ENCODE results near the gene PTPRM.
"Not testable (repeated sequence)": the region's sequence is repeated elsewhere in the genome, so short reads cannot be mapped to it uniquely, and the experiment has no call there.

The PTPRM gene

GRCh38 chr18:7729868-7730267, 162.8 kb downstream of the PTPRM start:
- no peak for DNase-seq

GRCh38 chr18:7730682-7731081, 163.6 kb downstream of the PTPRM start:
- DNase-seq = no peak

DNA sequence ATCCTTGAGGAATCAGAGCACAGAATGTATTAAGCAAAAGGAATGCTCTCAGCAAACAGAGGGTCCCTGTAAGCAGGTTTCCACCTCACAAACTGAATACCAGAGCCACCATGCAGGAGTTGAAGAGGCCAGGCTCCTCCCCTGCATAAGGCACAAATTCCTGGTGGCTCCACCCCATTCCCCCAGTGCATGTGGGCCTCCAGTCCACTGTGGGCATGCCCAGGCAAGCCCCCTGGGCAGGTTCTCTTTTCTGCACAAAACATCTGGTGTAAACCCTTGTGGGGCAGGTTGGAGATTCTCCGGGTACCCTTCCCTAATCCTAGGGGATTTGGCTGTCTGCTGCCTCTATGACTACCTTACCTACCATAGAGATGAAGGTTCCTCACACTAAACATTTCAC, 166.5 kb downstream of the PTPRM start:
- DNase-seq = no peak

GRCh38 chr18:7735196-7735595, 168.1 kb downstream of the PTPRM start:
- DNase-seq = no peak

DNA sequence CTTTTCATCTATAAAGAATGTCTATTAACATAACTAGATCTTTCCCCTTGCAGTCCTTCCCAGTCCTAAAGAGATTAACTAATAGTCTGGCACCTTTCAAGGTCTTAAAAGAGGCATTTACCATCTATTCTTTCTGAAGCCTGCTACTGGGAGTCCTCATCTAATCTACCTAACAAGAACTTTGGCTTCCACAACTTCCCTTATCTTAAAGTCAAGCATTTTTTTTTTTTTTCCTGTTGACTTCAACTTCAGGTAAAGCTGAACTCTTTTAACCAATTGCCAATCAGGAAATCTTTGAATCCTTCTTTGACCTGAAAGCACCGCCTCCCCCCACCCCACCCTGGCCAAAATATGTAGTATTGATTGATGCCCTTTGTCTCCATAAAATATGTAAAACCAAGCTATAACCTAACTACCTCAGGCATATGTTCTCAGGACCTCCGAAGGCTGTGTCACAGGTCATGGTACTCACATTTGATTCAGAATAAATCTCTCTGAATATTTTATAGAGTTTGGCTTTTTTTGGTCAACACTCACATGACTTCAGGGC, 168.6 kb downstream of the PTPRM start:
- DNase-seq = no peak

GRCh38 chr18:7736526-7736925, 169.4 kb downstream of the PTPRM start:
- DNase-seq = not testable (repeated sequence)

DNA sequence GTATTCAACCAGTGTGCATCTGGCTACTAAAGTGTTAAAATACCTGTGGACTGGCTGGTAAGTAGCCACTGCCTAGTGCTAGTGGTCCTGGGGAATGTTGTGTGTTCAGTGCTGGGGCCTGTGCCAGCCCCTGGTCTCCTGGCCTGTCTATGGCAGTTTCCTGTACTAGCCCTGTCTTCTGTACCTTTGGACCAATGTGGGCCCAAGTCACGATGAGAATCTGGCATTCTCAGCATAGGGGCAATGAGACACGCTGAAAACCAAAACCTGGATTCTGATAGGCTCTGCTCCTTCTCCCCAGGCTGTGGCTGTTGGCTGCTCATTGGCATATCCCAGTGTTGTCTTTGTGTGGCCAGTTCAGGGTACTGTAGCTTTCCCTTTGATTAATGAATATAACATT, 170.4 kb downstream of the PTPRM start:
- DNase-seq = no peak

DNA sequence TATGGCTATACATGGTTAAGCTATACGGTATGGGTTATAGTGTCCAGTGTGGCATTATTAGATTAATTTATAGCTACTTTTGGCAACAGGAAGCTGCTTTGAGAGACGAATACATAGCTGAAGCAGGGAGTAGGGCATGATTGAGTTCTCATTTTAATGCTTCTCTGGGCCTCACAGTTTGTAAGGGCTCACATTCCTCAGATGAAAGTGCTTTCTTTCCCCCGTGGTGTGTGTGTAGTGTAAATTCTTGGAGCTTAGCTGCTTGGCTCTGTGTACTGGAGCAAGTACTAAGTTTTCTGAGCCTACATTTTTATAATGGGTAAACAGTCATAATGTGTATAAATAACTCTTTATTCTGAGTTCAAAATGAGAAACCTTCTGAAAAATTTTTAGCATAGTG, 173.7 kb downstream of the PTPRM start:
- DNase-seq = no peak

DNA sequence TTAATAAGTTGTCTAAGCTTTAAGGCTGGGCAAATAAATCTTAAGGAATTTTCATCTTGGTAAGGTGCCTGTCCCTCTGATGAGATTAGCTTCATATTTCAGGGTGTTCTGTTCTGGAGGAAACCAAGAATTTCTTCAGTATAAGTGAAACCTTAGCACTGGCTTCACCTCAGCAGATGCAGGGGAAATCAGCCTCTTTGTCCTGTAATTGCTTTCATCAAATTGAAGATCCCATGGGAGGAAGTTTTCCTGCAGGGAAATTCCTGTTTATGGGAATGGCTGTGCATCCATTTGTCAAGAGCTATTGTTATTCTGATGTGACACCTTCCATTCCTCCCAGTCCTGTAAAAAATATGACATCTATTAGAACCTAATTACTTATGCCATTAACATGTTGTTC, 174.5 kb downstream of the PTPRM start:
- DNase-seq = no peak

DNA sequence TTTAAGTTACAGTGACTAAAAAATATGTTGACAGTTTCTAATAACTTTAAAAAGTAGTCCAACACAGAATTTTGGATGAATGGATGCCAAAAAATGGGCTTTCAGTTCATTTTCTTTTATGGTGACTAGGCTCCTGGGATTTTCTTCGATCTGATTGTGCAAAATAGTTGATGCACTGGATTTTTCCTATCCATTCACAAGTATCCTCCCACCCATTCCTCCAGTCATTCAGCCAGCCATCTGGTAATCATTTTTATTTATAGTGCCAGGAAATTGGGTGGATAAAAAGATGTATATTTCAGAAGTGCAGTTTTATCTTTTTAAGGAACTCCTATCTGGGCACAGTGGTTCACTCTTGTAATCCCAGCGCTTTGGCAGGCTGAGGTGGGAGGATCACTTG, 175.1 kb downstream of the PTPRM start:
- DNase-seq = no peak

DNA sequence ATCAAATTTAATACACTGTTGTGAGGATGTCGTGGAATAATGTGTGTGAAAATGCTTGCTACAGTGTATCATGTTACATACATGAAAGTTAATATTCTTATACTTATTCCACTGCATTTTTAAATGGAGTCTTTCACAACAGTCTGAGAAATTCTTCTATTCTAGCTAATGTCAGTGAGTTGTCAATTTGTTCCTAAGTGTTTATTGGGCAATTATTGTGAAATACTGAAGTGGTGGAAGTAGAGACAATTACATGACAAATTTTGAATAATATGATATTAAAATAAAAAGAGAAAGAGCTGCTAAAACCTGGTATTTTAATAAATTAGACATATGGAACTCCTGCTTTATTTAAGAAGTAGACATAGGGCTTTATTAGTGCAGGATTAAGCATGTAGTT, 176.1 kb downstream of the PTPRM start:
- no peak for DNase-seq

GRCh38 chr18:7746106-7746505, 179.0 kb downstream of the PTPRM start:
- DNase-seq = no peak

GRCh38 chr18:7748251-7749007, 181.3 kb downstream of the PTPRM start:
- DNase-seq = no peak

GRCh38 chr18:7749008-7749405, 181.9 kb downstream of the PTPRM start:
- DNase-seq = no peak

DNA sequence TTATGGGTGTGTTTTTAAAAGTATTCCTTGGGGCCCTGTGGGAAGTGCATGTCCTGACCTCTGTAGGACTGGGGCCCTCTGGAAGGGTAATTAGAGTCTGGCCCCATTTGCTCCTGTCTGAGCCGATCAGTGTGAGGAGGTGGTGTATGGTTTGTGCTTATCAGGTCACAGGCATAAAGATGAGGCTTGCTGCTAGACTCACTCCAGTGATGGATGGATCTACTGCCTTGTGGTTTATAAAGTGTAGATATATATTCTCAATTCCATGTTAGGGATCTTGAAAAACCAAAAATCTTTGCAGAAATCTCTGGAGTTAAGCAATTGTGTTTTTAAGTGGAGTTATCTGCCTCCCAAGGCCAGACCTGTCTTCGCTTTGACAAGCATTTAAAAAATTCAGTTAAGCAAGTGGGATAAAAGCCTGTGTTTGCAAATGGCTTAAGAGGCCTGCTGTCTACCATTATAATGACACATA, 182.4 kb downstream of the PTPRM start:
- no peak for DNase-seq

GRCh38 chr18:7750095-7750663, 183.1 kb downstream of the PTPRM start:
- DNase-seq = no peak

DNA sequence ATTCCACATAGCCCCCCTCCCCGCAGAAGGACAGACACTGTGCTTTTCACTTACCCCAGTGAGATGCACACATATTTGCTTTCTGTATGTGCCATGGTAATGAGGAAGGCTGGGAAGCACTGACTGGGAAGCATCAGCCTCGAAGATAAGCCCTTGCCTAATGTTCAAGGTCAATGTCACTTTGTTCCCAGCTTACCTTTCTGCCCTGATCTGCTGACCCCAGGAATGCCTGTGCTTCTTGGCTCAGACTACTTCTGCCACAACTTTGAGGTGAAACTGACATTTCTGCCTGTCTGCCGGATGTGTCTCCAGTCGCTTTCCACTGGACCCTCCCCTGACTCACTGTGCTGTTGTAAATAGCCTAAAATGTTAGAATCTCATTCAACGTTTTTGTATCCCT, 183.8 kb downstream of the PTPRM start:
- no peak for DNase-seq

GRCh38 chr18:7754258-7754657, 187.1 kb downstream of the PTPRM start:
- no peak for DNase-seq

DNA sequence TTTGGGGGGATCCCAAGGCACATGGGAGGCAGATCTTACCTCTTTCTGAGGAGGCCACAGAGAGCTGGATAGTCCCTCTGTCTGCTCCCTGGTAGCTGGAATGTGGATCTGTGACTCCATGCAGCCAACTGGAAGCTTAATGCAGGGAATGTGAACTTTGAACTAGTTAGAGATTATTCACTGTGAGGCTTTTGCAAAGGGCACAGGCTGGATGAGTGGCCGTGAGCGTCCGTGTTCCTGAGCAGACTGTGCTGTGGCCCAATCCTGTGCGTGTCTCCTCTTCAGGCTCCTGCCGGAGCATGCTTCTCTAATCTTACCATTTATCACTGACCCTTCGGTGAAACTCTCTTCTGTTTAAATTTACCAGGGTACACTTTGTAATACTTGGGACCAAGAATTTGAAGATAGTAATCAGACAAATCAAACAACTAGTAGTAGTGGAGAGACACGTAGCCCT, 187.6 kb downstream of the PTPRM start:
- DNase-seq = no peak

DNA sequence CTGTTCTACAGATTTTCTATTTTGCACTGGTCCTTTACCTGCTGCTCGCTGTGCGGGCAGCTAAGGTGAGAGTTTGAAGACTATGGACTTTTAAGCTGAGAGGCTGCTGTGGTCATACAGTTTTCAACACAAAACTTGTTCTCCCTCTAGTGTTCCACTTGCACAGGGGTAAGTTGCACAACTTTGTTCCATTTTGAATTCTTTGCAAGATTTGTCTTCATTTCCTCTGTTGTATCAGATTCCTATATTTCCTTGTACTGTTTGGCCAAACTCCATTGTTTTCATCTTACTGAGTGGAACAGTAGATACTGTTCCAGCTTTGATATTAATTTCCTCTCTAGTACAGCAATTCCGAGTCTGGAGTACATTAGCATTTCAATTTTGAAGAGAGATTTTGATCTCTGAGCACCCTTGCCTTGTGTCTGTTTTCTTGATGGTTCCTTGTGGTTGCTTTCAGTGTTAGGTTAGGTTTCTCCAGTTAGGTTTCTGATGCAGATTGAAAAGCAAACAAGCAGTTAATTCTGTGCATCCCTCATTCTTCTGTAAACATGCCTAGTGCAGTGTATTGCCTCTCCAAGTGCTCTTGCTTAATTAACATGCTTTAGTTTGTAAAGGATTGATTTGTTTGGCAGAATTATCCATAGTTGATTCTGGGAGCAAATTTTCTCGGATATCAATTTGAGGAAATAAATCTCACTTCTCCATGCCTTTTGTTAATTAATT, 188.8 kb downstream of the PTPRM start:
- no peak for DNase-seq

DNA sequence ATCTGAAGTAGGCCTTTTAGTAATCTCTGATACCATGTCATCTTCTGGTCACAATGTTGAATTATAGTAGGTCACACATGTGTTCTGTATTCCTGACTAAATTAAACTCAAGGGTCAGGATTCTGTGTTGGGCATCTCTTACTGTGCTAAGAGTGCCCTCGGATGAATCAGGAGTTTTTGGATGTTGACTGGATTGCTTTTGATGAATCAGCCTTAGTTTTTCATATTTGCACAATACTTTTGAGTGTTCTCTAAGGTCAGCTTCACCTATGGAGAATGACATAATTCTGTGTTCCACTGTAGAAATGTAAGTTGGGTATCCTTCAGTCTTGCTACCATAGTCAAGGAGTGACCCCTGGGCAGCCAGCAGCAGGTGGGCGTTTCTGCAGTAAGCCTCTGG, 190.1 kb downstream of the PTPRM start:
- DNase-seq = no peak

GRCh38 chr18:7758764-7759163, 191.6 kb downstream of the PTPRM start:
- DNase-seq = no peak

Data from activated CD8-positive, alpha-beta memory T cell treated with anti-CD3 and anti-CD28 coated beads, Interleukin-2, amount 50 U/mL, for 4 hours (primary cell).